Stimulated activated CD8-positive, alpha-beta memory T cell treated with anti-CD3 and anti-CD28 coated beads, Interleukin-4, amount 100 ng/mL, for 4 hours (primary cell): Measurements from ENCODE around the gene EEF1AKMT3.

Source experiments
- DNase-seq, 2 donors: peaks; one replicate each; pipeline ENCODE4 v3.0.0-alpha.2; 2020; ENCODE audit warnings: low read depth in 2 of 2, low spot score in 1 of 2

EEF1AKMT3 gene

GRCh38 chr12:57735198-57735855 is 37.1 kb upstream of the EEF1AKMT3 start:
- no peak for DNase-seq

- no peak for DNase-seq
These were observed 36.3 kb upstream of the EEF1AKMT3 start for GRCh38 chr12:57735952-57736740.

GRCh38 chr12:57736741-57737466 is 35.5 kb upstream of the EEF1AKMT3 start:
- DNase-seq: no peak

GRCh38 chr12:57737467-57738460 is 34.6 kb upstream of the EEF1AKMT3 start:
- DNase-seq: no peak

- DNase-seq: no peak
These were observed 33.7 kb upstream of the EEF1AKMT3 start, which contains the start of gene AGAP2 for GRCh38 chr12:57738661-57739237. Gene AGAP2 (minus strand): TSS chr12:57738742. CDS start chr12:57738246, 496 bp downstream.

GRCh38 chr12:57739387-57739786 is 33.0 kb upstream of the EEF1AKMT3 start:
- DNase-seq: no peak

GRCh38 chr12:57739914-57740538 is 32.4 kb upstream of the EEF1AKMT3 start:
- DNase-seq: no peak

GRCh38 chr12:57740656-57741412 is 31.6 kb upstream of the EEF1AKMT3 start:
- DNase-seq: peak; percentile 42 to 63

- DNase-seq: no peak
These were observed 31.0 kb upstream of the EEF1AKMT3 start for GRCh38 chr12:57741413-57741789.

GRCh38 chr12:57741844-57742738 is 30.3 kb upstream of the EEF1AKMT3 start:
- DNase-seq: peak; percentile 58 to 68

- no peak for DNase-seq
These were observed 28.6 kb upstream of the EEF1AKMT3 start for GRCh38 chr12:57743769-57744168.

- peak in 1 of 2 donors; percentile 56 for DNase-seq
These were observed 28.1 kb upstream of the EEF1AKMT3 start for GRCh38 chr12:57744194-57744776.

GRCh38 chr12:57744777-57745484 is 27.5 kb upstream of the EEF1AKMT3 start, which contains the start of gene TSPAN31:
Gene TSPAN31 (plus strand): TSS chr12:57745039. CDS start chr12:57745155, 116 bp downstream.
- DNase-seq: peak; percentile 91

- no peak for DNase-seq
These were observed 26.9 kb upstream of the EEF1AKMT3 start for GRCh38 chr12:57745485-57745881.

GRCh38 chr12:57746025-57746424 is 26.4 kb upstream of the EEF1AKMT3 start:
- DNase-seq: no peak

- no peak for DNase-seq
These were observed 23.4 kb upstream of the EEF1AKMT3 start for GRCh38 chr12:57749061-57749460.
